HL-60 (cell line): Measurements from ENCODE around the gene SMOC2.

Experiments used
- DNase-seq, 2 experiments: peaks; one replicate each; pipeline ENCODE4 v3.0.0-alpha.2; 2010 to 2020; ENCODE audit warnings: low read depth in 1 of 2, low spot score in 1 of 2
- H3K27ac ChIP-seq: fragments of 250-450 bp; sonication (Bioruptor Pico); replicated peaks from 2 replicates; pipeline ENCODE4 v1.5.1; 2020; ENCODE audit warnings: mild to moderate bottlenecking, moderate library complexity
- H3K27me3 ChIP-seq: fragments of 250-450 bp; sonication (Bioruptor Pico); 2 replicates; pipeline ENCODE4 v1.5.1; 2021; ENCODE audit warnings: mild to moderate bottlenecking, moderate library complexity; ENCODE audit not compliant: insufficient read depth, poor library complexity, severe bottlenecking
- H3K4me3 ChIP-seq: replicated peaks from 2 replicates; pipeline ENCODE4 v1.5.1; 2011; ENCODE audit warnings: mild to moderate bottlenecking, control low read depth, low read length; ENCODE audit not compliant: insufficient read depth
- CTCF ChIP-seq: IDR thresholded peaks from one replicate; pipeline ENCODE4 v1.5.1; 2011; ENCODE audit warnings: low read length, control low read depth, inconsistent platforms; ENCODE audit not compliant: insufficient read depth
- GABPA ChIP-seq: IDR thresholded peaks from 2 replicates; pipeline ENCODE4 v1.6.1; 2012; ENCODE audit warnings: low read depth
- POLR2AphosphoS5 ChIP-seq: IDR thresholded peaks from 2 replicates; pipeline ENCODE4 v1.6.1; 2012; ENCODE audit warnings: low read depth
- REST ChIP-seq: IDR thresholded peaks from 2 replicates; pipeline ENCODE4 v1.6.1; 2012; ENCODE audit warnings: low read depth; ENCODE audit not compliant: insufficient replicate concordance
- SPI1 ChIP-seq: IDR thresholded peaks from 2 replicates; pipeline ENCODE4 v1.6.1; 2012; ENCODE audit warnings: low read depth, mild to moderate bottlenecking, borderline replicate concordance

The SMOC2 gene

GRCh38 chr6:168432196-168432595, 8.8 kb upstream of the SMOC2 start:
- Histone ChIP-seq H3K27ac (no peak overlapping the region), H3K4me3 (no peak overlapping the region), H3K27me3 (no peaks in the 10 kb centered on the region)
- TF ChIP-seq CTCF (no peak), GABPA (no peak), REST (no peak), SPI1 (no peak), POLR2AphosphoS5 (no peak)
- DNase-seq = no peak

- Histone ChIP-seq H3K27ac (no peak overlapping the region), H3K4me3 (no peak overlapping the region), H3K27me3 (no peaks in the 10 kb centered on the region)
- TF ChIP-seq REST (no peak), SPI1 (no peak), CTCF (no peak), GABPA (no peak), POLR2AphosphoS5 (no peak)
- no peak for DNase-seq
Measured at GRCh38 chr6:168433898-168434297, 7.1 kb upstream of the SMOC2 start.

- H3K4me3 ChIP-seq = no peak overlapping the region
- no peaks in the 10 kb centered on the region for H3K27me3 ChIP-seq
- DNase-seq = no peak
- H3K27ac ChIP-seq = no peak overlapping the region
- TF ChIP-seq REST (no peak), SPI1 (no peak), CTCF (no peak), GABPA (no peak), POLR2AphosphoS5 (no peak)
Measured at GRCh38 chr6:168434505-168434904, 6.5 kb upstream of the SMOC2 start.
